ENCODE data around the gene HGF.

HGF gene

GRCh38 chr7:81705206-81705605 lies 64.6 kb downstream of the HGF start:
- no peak for DNase-seq (ENCODE audit: low spot score)
- Histone ChIP-seq H3K27ac (no peak overlapping the region), H3K4me3 (no peak overlapping the region)
- TF ChIP-seq CTCF (IDR thresholded peaks at IDR 0.05), result no peak

GRCh38 chr7:81704595-81704994 lies 65.3 kb downstream of the HGF start:
- no peak for TF ChIP-seq CTCF (IDR thresholded peaks at IDR 0.05)
- DNase-seq (ENCODE audit: low spot score), result no peak
- Histone ChIP-seq H3K27ac (no peak overlapping the region), H3K4me3 (no peak overlapping the region)

- no peak for DNase-seq (ENCODE audit: low spot score)
- Histone ChIP-seq H3K4me3 (no peak overlapping the region), H3K27ac (no peak overlapping the region)
- TF ChIP-seq CTCF (IDR thresholded peaks at IDR 0.05), result no peak
Observed at GRCh38 chr7:81698965-81699364, 70.9 kb downstream of the HGF start.

GRCh38 chr7:81694711-81695110 lies 75.1 kb downstream of the HGF start:
- no peak overlapping the region for H3K4me3 ChIP-seq
- TF ChIP-seq CTCF (IDR thresholded peaks at IDR 0.05), result no peak
- no peak for DNase-seq (ENCODE audit: low spot score)
- H3K27ac ChIP-seq, result no peak overlapping the region

GRCh38 chr7:81693894-81694293 lies 76.0 kb downstream of the HGF start:
- TF ChIP-seq CTCF (IDR thresholded peaks at IDR 0.05), result no peak
- no peak for DNase-seq (ENCODE audit: low spot score)
- Histone ChIP-seq H3K27ac (no peak overlapping the region), H3K4me3 (no peak overlapping the region)

GRCh38 chr7:81693080-81693479 lies 76.8 kb downstream of the HGF start:
- no peak for TF ChIP-seq CTCF (IDR thresholded peaks at IDR 0.05)
- DNase-seq (ENCODE audit: low spot score), result no peak
- no peak overlapping the region for H3K4me3 ChIP-seq
- H3K27ac ChIP-seq, result no peak overlapping the region

GRCh38 chr7:81692146-81692905 lies 77.5 kb downstream of the HGF start:
- DNase-seq (ENCODE audit: low spot score), result no peak
- TF ChIP-seq CTCF (IDR thresholded peaks at IDR 0.05), result no peak

More at GRCh38 chr7:81692146-81692905, 77.5 kb downstream of the HGF start:
- Histone ChIP-seq H3K4me3 (no peak overlapping the region), H3K27ac (no peak overlapping the region)
